GM19397 (cell line): ENCODE data around the gene TNFAIP2.

Source experiments
- ATAC-seq: cut with Tn5 transposase; IDR thresholded peaks from one replicate; pipeline ENCODE4 v1.9.1; 2021; ENCODE audit warnings: mild to moderate bottlenecking, moderate library complexity; ENCODE audit not compliant: unreplicated experiment

TNFAIP2 gene

DNA sequence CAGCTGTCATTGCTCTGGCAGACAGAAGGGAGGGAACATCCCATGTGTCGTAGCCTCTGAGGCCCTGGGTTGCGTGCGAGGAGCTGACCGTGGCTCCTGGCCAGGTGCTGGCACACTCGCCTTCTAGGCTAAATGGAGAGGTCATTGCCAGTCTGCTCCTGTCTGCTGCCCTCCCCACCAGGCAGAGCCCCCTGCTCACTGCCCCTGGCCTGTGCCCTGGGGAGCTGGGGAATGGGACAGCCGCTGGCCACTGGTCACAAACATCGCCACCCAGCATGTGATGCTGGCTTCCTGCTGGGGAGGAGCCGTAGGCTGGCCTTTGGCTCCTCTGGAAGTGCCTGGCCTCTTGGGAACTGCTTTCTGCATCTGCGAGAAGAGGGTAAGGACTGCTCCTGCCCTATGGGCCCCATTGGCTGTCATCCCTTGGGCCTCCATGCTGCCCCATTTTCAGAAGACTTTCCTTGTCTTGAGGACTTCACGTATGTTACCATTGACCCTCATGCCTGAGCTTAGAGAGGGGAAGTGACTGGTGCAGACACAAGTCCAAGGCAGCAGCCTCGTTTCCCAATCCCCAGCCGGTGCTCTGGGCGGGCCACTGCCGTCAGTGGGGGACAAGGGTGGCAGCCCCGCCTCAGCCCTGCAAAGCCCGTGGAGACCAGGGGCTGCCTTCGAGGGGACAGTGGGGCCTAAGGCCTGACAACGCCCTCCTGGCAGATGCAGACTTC is 2.0 kb upstream of the TNFAIP2 start:
- ATAC-seq: no peak

DNA sequence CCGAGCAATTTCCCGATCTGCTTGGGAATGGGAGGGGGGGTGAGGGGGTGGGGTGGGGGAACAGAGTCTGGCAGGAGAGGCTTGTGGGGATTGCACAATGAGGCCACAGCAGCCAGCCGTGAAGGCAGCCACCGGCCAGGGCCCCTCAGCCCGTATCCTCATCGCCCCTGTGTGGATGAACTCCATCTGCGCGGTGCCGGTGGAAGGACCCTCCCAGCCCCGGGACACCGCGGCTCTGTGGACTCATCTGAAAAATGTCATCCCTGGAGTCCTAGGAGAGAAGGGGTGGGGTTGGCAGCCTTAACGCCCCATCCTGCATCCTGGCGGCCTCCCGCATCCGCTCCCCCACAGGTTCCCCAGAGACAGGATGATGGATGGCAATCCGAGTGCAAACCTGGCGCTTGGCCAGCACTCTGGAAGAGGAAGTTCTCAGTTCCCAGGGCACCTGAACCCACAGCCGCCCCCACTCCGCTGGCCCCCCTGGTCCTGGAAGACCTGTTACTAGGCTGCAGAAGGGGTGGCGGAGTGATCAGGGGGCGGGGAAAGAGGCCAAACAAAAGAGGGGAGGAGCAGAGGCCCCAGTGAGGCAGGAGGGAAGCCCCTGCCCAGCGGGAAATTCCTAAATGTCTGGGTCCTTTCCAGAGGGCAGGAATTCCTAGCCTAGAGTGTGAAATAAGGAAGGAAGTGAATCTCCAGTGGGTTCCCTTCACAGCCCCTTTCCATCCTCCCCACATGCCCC is 1.2 kb upstream of the TNFAIP2 start:
- no peak for ATAC-seq

DNA sequence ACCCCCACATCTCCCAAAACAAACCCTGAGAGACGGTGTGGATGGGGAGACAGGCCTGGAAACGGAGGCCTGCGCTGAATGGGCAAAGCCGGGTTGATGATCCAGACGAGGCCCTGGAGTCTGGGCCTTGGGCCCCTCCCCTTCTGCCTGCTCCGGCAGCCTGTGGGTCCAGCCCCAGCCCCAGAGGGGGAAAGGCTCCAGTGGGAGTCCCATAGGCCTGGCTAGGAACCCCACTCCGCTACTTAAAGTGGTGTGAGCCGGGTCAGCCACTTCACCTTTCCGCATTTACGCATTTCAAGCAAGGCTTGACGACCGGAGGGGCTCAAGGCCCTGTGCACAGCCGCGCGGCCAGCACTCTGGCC is 695 bp upstream of the TNFAIP2 start:
- ATAC-seq: no peak

DNA sequence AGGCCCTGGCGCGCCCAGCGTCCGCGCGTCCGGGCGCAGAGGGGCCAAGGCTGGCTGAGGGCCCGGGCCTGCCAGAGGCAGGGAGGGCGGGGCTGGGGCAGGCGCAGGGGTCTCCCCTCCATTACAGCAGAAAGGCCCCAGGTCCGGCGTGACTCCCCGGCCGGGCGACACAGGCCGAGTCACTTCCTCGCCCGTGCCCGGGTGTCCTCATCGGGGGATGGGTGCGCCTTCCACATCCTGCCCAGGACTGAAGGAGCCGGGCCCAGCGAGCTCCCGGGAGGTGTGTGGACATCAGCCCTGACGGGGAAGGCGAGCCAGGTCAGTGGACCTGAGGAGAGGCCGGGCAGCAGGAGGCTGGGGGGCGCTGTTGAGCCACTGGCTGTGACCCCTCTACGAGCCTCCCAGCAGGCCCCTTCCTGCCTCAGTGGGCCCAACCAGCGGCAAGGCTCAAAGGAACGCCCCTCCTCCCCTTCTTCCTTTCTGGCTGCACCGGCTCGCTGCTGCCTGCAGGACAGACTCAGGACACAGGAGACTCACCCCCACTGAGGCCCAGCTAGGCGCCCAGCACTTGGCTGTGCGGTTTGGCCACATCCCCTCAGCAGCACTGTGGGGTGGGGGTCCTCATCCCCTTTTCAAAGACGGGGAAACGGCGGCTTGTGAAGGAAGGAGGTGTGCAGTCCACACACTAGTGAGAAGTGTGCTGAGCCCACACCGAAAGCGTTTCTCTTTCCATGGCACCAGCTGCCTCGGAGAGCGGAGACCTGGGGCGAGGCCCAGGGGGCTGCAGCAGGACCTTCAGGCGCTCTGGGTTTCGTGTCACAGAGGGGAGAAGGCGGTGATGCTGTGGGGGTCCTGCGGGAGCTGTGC is 606 bp downstream of the TNFAIP2 start:
- no peak for ATAC-seq

DNA sequence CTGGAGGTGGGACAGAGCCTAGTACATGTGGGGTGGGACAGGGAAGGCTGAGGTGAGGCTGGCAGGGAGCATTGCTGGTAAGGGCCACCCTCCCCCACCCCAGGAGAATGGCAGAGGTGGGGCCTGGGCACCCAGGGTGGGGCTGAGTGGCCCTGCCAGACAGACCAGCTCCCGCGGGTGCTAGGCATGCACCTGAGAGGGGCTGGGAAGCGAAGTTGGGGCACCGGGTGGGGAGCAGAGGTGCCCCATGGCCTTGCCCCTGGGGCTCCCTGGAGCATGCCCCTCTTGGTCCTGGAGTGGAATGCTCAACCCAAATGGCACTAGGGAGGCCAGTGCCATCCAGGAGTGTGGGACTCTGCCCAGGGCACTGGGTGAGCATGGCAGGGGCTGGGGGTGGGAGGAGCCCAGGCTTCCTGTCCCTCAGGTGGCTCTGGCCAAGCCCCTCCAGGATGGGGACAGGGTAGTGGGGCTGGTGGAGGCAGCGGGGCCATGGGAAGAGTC is 1.3 kb downstream of the TNFAIP2 start:
- ATAC-seq: no peak

DNA sequence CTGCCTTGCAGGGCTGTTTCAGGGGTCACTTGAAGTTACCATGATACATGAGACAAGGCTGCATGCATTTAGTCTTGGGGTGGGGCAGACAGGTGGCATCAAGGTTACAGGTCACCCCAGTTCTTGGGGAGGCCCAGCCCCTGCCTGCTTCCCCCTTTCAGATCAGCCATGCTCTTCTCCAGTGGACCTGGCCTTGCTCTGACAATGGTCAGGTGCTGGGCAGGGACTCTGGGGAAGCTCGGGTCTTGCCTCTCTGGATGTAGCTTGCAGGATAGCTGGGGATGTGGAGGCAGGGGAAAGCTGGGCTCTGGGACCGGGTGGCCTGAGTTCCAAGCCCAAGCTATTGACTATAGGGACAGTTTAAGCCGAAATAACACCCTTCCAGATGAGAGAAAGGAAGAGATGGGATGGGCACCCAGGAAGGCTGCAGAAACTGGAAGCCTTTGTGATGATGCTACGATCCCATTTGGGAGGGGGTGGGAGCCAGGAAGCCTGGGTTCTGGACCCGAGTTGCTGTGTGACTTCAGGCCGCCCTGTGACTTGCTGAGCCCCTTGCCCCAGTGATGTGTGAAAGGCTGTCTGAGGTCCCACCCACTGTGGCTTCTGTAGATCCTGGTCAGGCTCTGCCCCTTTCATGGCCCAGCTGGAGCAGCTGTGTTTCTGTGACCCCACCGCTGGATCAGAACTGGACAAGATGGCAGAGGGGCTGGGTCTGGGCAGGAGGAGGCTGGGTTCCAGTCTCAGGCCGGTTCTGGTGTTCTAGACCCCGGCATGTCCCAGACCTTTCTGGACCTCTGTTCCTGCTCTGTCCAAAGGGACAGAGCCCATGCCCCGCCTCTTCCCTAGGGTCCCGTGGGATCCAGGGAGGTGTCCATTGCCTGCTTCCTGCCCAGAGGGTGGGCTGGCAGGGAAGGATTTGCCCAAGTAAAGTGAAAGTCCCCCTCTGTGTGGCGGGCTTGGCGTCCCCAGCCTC is 2.1 kb downstream of the TNFAIP2 start:
- no peak for ATAC-seq

DNA sequence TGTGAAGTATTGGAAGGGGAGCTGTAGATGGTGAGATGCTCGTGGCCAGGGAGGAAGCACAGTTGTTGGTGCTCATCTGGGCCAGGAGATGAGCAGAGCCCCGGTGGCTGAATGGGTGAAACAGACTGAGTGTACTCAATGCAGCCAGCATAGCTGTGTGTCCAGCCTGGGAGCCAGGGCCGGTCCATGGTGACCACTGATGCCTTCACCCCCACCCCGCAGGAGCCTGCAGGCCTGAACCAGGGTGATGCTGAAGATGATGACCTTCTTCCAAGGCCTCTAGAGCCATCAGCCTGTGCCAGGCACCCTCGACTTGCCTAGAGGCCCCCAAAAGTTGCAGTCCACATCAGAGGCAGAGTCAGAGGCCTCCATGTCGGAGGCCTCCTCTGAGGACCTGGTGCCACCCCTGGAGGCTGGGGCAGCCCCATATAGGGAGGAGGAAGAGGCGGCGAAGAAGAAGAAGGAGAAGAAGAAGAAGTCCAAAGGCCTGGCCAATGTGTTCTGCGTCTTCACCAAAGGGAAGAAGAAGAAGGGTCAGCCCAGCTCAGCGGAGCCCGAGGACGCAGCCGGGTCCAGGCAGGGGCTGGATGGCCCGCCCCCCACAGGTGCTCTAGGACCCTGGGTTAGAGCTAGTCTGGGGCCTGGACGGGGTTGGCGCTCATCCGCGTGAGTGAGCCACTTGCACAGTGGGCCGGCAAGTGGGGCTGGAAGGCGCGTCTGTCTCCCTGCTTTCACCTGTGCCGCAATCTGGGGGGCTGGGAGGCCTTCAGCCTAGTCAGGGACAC is 3.0 kb downstream of the TNFAIP2 start:
- ATAC-seq: no peak

DNA sequence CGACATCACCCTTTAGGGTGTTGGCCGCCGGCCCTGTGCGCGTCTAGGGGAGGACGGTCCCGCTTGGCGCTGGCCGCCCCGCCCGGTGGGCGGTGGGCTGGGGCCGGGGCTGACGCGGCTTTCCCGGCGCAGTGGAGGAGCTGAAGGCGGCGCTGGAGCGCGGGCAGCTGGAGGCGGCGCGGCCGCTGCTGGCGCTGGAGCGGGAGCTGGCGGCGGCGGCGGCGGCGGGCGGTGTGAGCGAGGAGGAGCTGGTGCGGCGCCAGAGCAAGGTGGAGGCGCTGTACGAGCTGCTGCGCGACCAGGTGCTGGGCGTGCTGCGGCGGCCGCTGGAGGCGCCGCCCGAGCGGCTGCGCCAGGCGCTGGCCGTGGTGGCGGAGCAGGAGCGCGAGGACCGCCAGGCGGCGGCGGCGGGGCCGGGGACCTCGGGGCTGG is 3.6 kb downstream of the TNFAIP2 start:
- ATAC-seq: no peak

DNA sequence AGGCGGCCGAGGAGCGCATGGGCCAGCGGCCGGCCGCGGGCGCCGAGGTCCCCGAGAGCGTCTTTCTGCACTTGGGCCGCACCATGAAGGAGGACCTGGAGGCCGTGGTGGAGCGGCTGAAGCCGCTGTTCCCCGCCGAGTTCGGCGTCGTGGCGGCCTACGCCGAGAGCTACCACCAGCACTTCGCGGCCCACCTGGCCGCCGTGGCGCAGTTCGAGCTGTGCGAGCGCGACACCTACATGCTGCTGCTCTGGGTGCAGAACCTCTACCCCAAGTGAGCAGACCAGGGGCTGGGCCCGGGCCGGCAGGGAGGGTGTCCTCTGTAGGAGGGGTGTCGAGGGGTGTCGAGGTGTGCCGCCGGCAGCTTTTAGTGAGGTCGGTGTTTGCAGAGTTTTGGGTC is 4.1 kb downstream of the TNFAIP2 start:
- ATAC-seq: no peak

DNA sequence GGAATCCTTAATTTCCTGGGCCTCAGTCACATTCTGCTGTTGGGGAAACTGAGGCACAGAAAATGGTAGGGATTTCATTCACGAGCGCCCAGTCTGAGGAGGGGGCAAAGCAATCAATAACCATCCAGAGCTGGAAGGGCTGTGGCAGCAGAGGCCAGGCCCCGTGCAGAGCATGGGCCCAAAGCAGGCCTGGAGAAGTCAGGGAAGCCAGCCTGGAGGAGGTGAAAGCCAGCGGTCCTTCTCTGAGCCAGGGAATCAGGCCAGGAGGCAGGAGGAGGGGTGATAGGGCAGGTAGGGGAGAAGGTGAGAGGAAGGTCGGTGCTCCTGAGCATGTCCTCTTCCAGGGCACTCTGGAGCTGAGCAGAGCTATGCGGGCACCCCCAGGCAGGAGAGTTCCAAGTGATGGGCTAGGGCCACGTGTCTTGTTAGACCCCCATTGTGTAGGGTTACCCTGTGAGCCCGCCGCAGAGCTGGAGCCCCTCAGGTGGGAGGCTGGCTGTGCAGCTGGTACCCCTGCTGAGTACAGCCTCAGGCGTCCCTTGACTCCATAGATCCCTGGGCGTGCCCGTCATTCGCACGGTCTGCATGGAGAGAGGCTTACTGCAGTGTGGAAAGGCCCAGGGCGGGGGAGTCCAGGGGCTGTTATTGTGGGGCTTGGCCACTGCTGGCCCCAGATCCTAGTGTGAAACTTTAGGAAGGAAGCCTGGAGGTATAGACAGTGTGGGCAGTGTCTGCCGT is 4.8 kb downstream of the TNFAIP2 start:
- no peak for ATAC-seq

DNA sequence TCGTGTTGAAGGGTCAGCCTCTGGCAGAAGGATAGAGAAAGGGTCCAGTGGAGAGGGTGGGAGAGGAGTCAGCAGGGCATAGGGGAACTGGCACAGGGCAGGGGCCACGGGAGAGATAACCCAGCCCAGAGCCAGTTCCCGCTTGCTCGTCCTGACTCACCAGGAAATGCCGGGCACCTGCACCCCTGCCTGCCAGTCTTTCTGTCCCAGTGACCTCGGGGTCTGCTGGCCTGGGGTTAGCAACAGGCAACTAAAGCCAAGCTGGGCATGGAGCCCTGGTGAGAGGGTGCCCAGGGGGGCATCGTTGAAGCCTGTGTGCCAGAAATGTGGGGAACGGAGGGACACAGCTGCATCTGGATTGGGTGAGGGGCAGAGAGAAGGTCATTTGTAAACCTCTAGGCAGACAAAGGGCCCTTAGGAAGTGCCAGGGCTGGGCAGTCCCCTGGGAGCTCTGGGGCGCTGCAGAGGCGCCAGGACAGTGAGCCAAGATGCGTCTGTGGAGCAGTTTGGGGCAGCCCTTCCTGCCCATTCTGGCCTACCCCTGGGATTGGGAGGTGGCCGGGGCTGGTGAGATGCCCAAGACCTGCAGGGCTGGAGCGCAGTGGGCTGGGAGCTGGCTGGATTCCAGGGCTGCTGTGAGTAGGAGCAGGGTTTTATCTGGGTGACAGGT is 5.5 kb downstream of the TNFAIP2 start:
- ATAC-seq: no peak

DNA sequence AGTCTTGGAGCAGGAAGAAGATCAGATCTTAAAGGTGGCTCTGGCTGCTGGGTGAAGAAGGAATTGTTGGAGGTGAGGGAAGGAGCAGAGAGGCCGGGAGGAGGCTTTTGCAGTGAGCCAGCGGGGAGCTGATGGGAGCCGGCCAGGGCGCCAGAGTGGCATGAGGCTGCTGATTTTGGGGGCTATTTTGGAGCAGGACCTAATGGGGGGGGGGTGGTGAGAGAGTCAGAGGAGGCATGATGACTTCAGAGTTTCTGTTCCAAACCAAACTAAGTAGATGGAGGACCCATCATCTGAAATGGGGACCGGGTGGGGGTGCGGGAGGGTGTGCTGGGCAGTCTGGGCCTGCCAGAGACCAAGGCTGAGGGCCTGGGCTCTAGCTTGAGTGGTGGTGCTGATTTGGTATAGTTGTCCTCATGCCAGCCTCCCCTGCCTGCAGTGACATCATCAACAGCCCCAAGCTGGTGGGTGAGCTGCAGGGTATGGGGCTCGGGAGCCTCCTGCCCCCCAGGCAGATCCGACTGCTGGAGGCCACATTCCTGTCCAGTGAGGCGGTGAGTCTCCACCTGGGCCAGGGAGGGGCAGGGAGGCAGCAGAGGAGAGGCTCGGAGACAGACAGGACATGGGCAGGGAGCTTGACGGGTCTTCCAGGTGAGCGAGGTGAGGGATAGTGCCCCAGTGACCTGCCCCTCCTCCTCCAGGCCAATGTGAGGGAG is 6.2 kb downstream of the TNFAIP2 start:
- ATAC-seq: no peak

DNA sequence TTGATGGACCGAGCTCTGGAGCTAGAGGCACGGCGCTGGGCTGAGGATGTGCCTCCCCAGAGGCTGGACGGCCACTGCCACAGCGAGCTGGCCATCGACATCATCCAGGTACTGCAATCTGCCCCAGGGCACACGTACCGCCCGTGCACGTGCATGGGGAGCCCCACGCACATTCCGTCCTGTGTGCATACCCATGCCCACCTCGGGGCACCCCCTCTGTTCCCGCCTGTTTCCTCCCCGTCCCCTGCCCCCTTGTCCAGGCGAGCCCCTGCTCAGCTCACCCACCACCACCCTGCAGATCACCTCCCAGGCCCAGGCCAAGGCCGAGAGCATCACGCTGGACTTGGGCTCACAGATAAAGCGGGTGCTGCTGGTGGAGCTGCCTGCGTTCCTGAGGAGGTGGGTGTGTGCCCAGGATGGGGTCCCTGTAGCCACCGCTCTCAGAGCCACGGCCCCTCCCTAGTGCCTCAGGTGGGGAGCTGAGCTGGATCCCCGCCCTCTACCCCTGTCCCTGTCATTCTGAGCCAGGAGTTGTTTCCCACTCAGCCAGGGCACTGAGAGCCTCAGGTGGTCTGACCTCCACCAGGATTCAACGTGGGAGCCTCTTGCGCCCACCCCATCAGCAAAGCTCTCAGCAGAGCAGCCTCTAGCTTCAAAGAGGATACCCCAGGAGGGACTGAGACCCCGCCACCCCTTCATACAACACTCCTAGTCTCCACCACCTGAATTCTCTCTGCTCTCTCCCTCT is 6.9 kb downstream of the TNFAIP2 start:
- no peak for ATAC-seq

DNA sequence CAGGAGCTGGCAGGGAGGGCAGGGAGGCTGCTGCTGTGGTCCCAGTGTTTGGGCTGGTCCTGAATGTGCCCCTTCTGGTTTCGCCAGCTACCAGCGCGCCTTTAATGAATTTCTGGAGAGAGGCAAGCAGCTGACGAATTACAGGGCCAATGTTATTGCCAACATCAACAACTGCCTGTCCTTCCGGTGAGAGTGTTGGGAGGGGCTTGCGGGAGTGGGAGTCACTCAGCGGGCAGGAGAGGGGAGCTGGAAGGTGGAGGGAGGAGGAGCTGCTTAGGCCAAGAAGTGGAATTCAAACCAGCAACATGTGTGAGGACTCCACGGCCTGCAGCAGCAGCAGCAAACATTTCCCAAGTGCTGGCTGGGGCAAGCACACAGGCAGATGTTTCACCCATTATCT is 7.7 kb downstream of the TNFAIP2 start:
- no peak for ATAC-seq

DNA sequence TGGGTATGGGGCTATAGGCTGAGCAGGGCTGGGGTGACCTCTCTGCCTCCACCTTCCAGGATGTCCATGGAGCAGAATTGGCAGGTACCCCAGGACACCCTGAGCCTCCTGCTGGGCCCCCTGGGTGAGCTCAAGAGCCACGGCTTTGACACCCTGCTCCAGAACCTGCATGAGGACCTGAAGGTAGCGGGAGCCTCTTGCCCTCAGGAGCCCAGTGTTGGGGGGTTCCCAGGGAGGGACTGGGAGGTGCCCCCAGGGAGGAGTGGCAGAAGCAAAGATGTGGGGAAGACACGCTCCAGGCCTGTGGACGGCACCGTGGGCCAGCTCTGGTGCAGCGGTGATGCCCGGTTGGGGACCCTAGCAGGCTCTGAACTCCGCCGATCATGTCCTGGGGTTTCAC is 8.3 kb downstream of the TNFAIP2 start:
- no peak for ATAC-seq

DNA sequence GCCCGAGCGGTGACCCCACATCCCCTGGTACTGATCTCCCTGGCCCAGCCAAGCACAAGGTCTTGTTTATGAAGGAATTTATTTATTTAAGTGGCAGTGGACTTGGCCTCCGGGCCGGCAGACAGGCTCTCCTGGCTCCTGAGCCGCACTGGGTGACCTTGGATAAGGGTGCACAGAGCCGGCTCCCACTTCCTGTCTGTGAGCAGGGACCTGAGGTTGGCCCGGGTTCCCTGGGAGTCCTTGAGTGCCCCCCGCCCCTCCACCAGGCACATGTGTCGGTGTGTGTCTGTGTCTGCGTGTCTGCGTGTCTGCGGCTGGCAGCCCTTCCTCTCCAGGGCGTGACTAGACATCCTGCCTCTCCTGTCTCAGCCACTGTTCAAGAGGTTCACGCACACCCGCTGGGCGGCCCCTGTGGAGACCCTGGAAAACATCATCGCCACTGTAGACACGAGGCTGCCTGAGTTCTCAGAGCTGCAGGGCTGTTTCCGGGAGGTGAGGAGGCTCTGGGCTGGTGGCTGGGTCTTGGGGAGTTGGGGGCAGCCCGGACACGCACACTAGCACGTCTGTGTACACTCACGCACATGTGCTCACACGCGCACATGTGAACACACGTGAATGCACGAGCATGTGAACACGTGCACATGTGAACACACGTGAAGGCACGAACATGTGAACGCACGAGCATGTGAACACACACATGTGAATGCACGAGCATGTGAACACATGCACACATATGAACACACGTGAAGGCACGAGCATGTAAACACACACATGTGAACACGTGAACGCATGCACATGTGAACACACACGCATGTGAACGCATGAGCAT is 9.3 kb downstream of the TNFAIP2 start:
- ATAC-seq: no peak
